H9 (cell line): ENCODE data around the gene AARSD1. TPM values are rescaled to one million over a fixed set of nuclear protein-coding genes. Genes with fewer than 3 reads are reported as not detected.

ENCODE experiments used
- DNase-seq: peaks from one replicate; pipeline ENCODE4 v3.0.0-alpha.2; 2017
- H2AFZ ChIP-seq: one replicate; pipeline ENCODE4 v1.6.1; 2013; ENCODE audit warnings: mild to moderate bottlenecking, low read length, control low read depth, moderate library complexity
- H2AK5ac ChIP-seq: 2 replicates; pipeline ENCODE4 v1.6.1; 2013; ENCODE audit warnings: low read length, control low read depth, mixed read lengths; ENCODE audit not compliant: insufficient read length
- H2BK120ac ChIP-seq: one replicate; pipeline ENCODE4 v1.6.1; 2013; ENCODE audit warnings: low read depth, mild to moderate bottlenecking, low read length, control low read depth, inconsistent platforms; ENCODE audit not compliant: poor library complexity, severe bottlenecking
- H2BK12ac ChIP-seq: 2 replicates; pipeline ENCODE4 v1.6.1; 2013; ENCODE audit warnings: low read length, control low read depth, mixed read lengths, low read depth; ENCODE audit not compliant: insufficient read length
- H2BK15ac ChIP-seq: 2 replicates; pipeline ENCODE4 v1.6.1; 2013; ENCODE audit warnings: low read depth, low read length, control low read depth
- H2BK20ac ChIP-seq: one replicate; pipeline ENCODE4 v1.6.1; 2013; ENCODE audit warnings: low read depth, mild to moderate bottlenecking, low read length, control low read depth, inconsistent platforms; ENCODE audit not compliant: poor library complexity, severe bottlenecking
- H2BK5ac ChIP-seq: 2 replicates; pipeline ENCODE4 v1.6.1; 2013; ENCODE audit warnings: low read length, control low read depth, mixed read lengths; ENCODE audit not compliant: insufficient read length
- H3K14ac ChIP-seq: 2 replicates; pipeline ENCODE4 v1.6.1; 2013; ENCODE audit warnings: low read length, control low read depth; ENCODE audit not compliant: insufficient read depth
- H3K18ac ChIP-seq: 2 replicates; pipeline ENCODE4 v1.6.1; 2013; ENCODE audit warnings: low read depth, mild to moderate bottlenecking, mixed read lengths, low read length, control low read depth; ENCODE audit not compliant: insufficient read length
- H3K23ac ChIP-seq: 2 replicates; pipeline ENCODE4 v1.6.1; 2013; ENCODE audit warnings: low read length, control low read depth, mixed read lengths, low read depth; ENCODE audit not compliant: insufficient read length
- H3K23me2 ChIP-seq: 2 replicates; pipeline ENCODE4 v1.6.1; 2013; ENCODE audit warnings: low read depth, mild to moderate bottlenecking, mixed read lengths, low read length, control low read depth; ENCODE audit not compliant: insufficient read length, poor library complexity, severe bottlenecking
- H3K27ac ChIP-seq: 2 replicates; pipeline ENCODE4 v1.5.1; 2013; ENCODE audit warnings: low read length, control low read depth, mixed read lengths, low read depth; ENCODE audit not compliant: insufficient read length
- H3K27me3 ChIP-seq: 2 replicates; pipeline ENCODE4 v1.6.1; 2013; ENCODE audit warnings: low read length, control low read depth, inconsistent platforms; ENCODE audit not compliant: insufficient read depth
- H3K4ac ChIP-seq: 2 replicates; pipeline ENCODE4 v1.6.1; 2013; ENCODE audit warnings: low read depth, mild to moderate bottlenecking, control low read depth, inconsistent platforms, low read length, moderate library complexity
- H3K4me1 ChIP-seq: 2 replicates; pipeline ENCODE4 v1.6.1; 2013; ENCODE audit warnings: low read length, control low read depth, inconsistent platforms; ENCODE audit not compliant: insufficient read depth
- H3K4me2 ChIP-seq: 2 replicates; pipeline ENCODE4 v1.6.1; 2013; ENCODE audit warnings: low read length, control low read depth, mixed read lengths; ENCODE audit not compliant: insufficient read length, insufficient read depth
- H3K56ac ChIP-seq: 2 replicates; pipeline ENCODE4 v1.6.1; 2013; ENCODE audit warnings: low read depth, mild to moderate bottlenecking, mixed read lengths, low read length, control low read depth; ENCODE audit not compliant: insufficient read length
- H3K79me1 ChIP-seq: 2 replicates; pipeline ENCODE4 v1.6.1; 2013; ENCODE audit warnings: low read depth, mild to moderate bottlenecking, moderate library complexity, low read length, control low read depth, inconsistent platforms; ENCODE audit not compliant: insufficient read depth, poor library complexity, severe bottlenecking
- H3K79me2 ChIP-seq: 2 replicates; pipeline ENCODE4 v1.6.1; 2013; ENCODE audit warnings: low read length, control low read depth, inconsistent platforms; ENCODE audit not compliant: insufficient read depth
- H3K9ac ChIP-seq: 2 replicates; pipeline ENCODE4 v1.6.1; 2013; ENCODE audit warnings: low read length, control low read depth, mixed read lengths; ENCODE audit not compliant: insufficient read length; ENCODE audit errors: extremely low read depth
- H3K9me3 ChIP-seq: one replicate; pipeline ENCODE4 v1.6.1; 2013; ENCODE audit warnings: low read depth, low read length, inconsistent platforms; ENCODE audit not compliant: control insufficient read depth
- H3T11ph ChIP-seq: one replicate; pipeline ENCODE4 v1.6.1; 2013; ENCODE audit warnings: mild to moderate bottlenecking, low read length, control low read depth, inconsistent platforms
- H4K20me1 ChIP-seq: one replicate; pipeline ENCODE4 v1.6.1; 2013; ENCODE audit not compliant: control insufficient read depth, insufficient read length, insufficient read depth
- H4K5ac ChIP-seq: 2 replicates; pipeline ENCODE4 v1.6.1; 2013; ENCODE audit warnings: low read depth, mild to moderate bottlenecking, mixed read lengths, low read length, control low read depth; ENCODE audit not compliant: insufficient read length
- H4K8ac ChIP-seq: replicated peaks from 2 replicates; pipeline ENCODE4 v1.6.1; 2013; ENCODE audit warnings: low read length, control low read depth, mixed read lengths, low read depth; ENCODE audit not compliant: insufficient read length
- H4K91ac ChIP-seq: 2 replicates; pipeline ENCODE4 v1.6.1; 2013; ENCODE audit warnings: low read depth, mild to moderate bottlenecking, moderate library complexity, mixed read lengths, low read length, control low read depth; ENCODE audit not compliant: insufficient read length
- H3K27ac Mint-ChIP-seq, 3 experiments: 2 replicates in 2 of 3; 3 replicates in 1 of 3; pipeline ENCODE4 v1.8.0; 2020 to 2021; ENCODE audit warnings: mixed read lengths in 3 of 3, mild to moderate bottlenecking in 1 of 3, moderate library complexity in 1 of 3
- H3K27me3 Mint-ChIP-seq: 2 replicates; pipeline ENCODE4 v1.8.0; 2021; ENCODE audit warnings: low read depth, mild to moderate bottlenecking, moderate library complexity, mixed read lengths
- H3K36me3 Mint-ChIP-seq, 3 experiments: 2 replicates in 2 of 3; 3 replicates in 1 of 3; pipeline ENCODE4 v1.8.0; 2020 to 2021; ENCODE audit warnings: low read depth in 3 of 3, mixed read lengths in 3 of 3; ENCODE audit not compliant: insufficient read depth in 1 of 3
- H3K4me1 Mint-ChIP-seq, 2 experiments: 2 replicates each; pipeline ENCODE4 v1.8.0; 2020; ENCODE audit warnings: mixed read lengths in 2 of 2
- H3K4me3 Mint-ChIP-seq, 2 experiments: 2 replicates in 1 of 2; 3 replicates in 1 of 2; pipeline ENCODE4 v1.8.0; 2020 to 2021; ENCODE audit warnings: mild to moderate bottlenecking in 2 of 2, mixed read lengths in 2 of 2, moderate library complexity in 1 of 2
- H3K9me3 Mint-ChIP-seq, 2 experiments: 2 replicates in 1 of 2; 3 replicates in 1 of 2; pipeline ENCODE4 v1.8.0; 2020; ENCODE audit warnings: mild to moderate bottlenecking in 2 of 2, mixed read lengths in 2 of 2, moderate library complexity in 1 of 2
- total RNA-seq: library from RNA; stranded (reverse); gene quantifications from 2 replicates; pipeline ENCODE4 v1.2.1, GENCODE V29; 2021
- TF ChIP-seq, protein P1 (sequence below): fragments of 200-600 bp; sonication (generic); conservative IDR thresholded peaks from 3 replicates; pipeline ENCODE4 v1.8.0; 2021; ENCODE audit warnings: antibody characterized with exemption, mild to moderate bottlenecking

AARSD1 gene
- total RNA-seq, 1 experiment from 2014 or later: 68.7 TPM

GRCh38 chr17:42982266-42982665 lies 18.0 kb upstream of the AARSD1 start:
- no peak for DNase-seq
- H3K9ac ChIP-seq: no peak overlapping the region
- H4K5ac ChIP-seq: no peak overlapping the region
- no peak overlapping the region for H2BK12ac ChIP-seq
- H2BK20ac ChIP-seq: no peak overlapping the region
- H3K4me1 ChIP-seq: peaks cover 2% of the 10 kb centered on the region; the same call in 1 of the 2 replicates
- no peak overlapping the region for H4K8ac ChIP-seq
- no peaks in the 10 kb centered on the region for H3K27me3 Mint-ChIP-seq
- H3T11ph ChIP-seq: no peak overlapping the region
- H3K9me3 Mint-ChIP-seq: no peaks in the 10 kb centered on the region; a peak in 1 of 5 replicates
- peaks cover 4% of the 10 kb centered on the region; the same call in 1 of the 2 replicates for H3K79me2 ChIP-seq
- peaks cover 17 to 23% of the 10 kb centered on the region in 2 experiments for H3K4me1 Mint-ChIP-seq
- no peak overlapping the region for H3K14ac ChIP-seq
- H3K56ac ChIP-seq: no peak overlapping the region
- TF ChIP-seq, protein P1, sequence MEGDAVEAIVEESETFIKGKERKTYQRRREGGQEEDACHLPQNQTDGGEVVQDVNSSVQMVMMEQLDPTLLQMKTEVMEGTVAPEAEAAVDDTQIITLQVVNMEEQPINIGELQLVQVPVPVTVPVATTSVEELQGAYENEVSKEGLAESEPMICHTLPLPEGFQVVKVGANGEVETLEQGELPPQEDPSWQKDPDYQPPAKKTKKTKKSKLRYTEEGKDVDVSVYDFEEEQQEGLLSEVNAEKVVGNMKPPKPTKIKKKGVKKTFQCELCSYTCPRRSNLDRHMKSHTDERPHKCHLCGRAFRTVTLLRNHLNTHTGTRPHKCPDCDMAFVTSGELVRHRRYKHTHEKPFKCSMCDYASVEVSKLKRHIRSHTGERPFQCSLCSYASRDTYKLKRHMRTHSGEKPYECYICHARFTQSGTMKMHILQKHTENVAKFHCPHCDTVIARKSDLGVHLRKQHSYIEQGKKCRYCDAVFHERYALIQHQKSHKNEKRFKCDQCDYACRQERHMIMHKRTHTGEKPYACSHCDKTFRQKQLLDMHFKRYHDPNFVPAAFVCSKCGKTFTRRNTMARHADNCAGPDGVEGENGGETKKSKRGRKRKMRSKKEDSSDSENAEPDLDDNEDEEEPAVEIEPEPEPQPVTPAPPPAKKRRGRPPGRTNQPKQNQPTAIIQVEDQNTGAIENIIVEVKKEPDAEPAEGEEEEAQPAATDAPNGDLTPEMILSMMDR: no peak
- H3K18ac ChIP-seq: no peak overlapping the region
- no peak overlapping the region for H2BK15ac ChIP-seq
- no peaks in the 10 kb centered on the region for H3K79me1 ChIP-seq
- no peaks in the 10 kb centered on the region for H3K27me3 ChIP-seq
- no peaks in the 10 kb centered on the region for H3K9me3 ChIP-seq
- H3K27ac Mint-ChIP-seq: no peak overlapping the region
- peaks cover 12% of the 10 kb centered on the region for H3K23me2 ChIP-seq
- H2AK5ac ChIP-seq: no peak overlapping the region
- H2BK120ac ChIP-seq: no peak overlapping the region
- H3K27ac ChIP-seq: no peak overlapping the region
- no peak overlapping the region for H2AFZ ChIP-seq
- peak overlapping the region; percentile 90 to 100; a peak in 4 of 5 replicates for H3K4me3 Mint-ChIP-seq
- no peak overlapping the region for H3K4ac ChIP-seq
- H3K36me3 Mint-ChIP-seq: peaks cover 5 to 33% (median 16%) of the 10 kb centered on the region in 3 experiments; a peak in 6 of 7 replicates
- no peak overlapping the region for H3K23ac ChIP-seq
- H3K4me2 ChIP-seq: no peak overlapping the region
- H4K20me1 ChIP-seq: peaks cover 2% of the 10 kb centered on the region
- H2BK5ac ChIP-seq: no peak overlapping the region
- H4K91ac ChIP-seq: no peak overlapping the region
